Fibroblast of mammary gland (primary cell): Measurements from ENCODE around the gene AGAP1.

Source experiments
- DNase-seq: peaks from one replicate; pipeline ENCODE4 v3.0.0-alpha.2; 2010; ENCODE audit warnings: low read depth
- H3K4me3 ChIP-seq: 2 replicates; pipeline ENCODE4 v1.5.1; 2011; ENCODE audit warnings: low read depth, mild to moderate bottlenecking, low read length, moderate library complexity; ENCODE audit not compliant: control insufficient read depth
- TF ChIP-seq, protein P1 (sequence below): conservative IDR thresholded peaks from 2 replicates; pipeline ENCODE4 v1.5.1; 2011; ENCODE audit warnings: low read depth, low read length, inconsistent platforms; ENCODE audit not compliant: control insufficient read depth, insufficient read depth

Gene AGAP1

DNA sequence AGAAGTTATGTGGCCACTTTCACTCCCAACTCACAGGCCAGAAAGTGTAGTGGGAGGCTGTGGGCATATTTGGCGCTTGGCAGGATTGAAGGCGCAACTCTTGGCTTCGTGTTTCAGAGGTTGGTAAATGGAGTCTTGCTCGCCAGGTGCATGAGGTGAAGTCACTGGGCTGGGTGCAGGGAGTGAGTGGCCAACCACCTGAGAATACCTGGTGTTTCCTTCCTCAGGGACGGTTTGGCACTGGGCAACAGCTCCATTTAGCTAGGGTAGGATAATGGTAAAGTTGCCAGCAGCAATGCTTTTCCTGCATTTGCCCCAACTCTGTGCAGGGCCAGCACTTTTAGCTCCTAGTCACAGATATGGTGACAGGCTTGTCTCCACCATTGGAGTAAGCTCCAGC lies 115.9 kb downstream of the AGAP1 start:
- no peak for DNase-seq
- H3K4me3 ChIP-seq = no peak overlapping the region
- TF ChIP-seq, protein P1, sequence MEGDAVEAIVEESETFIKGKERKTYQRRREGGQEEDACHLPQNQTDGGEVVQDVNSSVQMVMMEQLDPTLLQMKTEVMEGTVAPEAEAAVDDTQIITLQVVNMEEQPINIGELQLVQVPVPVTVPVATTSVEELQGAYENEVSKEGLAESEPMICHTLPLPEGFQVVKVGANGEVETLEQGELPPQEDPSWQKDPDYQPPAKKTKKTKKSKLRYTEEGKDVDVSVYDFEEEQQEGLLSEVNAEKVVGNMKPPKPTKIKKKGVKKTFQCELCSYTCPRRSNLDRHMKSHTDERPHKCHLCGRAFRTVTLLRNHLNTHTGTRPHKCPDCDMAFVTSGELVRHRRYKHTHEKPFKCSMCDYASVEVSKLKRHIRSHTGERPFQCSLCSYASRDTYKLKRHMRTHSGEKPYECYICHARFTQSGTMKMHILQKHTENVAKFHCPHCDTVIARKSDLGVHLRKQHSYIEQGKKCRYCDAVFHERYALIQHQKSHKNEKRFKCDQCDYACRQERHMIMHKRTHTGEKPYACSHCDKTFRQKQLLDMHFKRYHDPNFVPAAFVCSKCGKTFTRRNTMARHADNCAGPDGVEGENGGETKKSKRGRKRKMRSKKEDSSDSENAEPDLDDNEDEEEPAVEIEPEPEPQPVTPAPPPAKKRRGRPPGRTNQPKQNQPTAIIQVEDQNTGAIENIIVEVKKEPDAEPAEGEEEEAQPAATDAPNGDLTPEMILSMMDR = no peak

DNA sequence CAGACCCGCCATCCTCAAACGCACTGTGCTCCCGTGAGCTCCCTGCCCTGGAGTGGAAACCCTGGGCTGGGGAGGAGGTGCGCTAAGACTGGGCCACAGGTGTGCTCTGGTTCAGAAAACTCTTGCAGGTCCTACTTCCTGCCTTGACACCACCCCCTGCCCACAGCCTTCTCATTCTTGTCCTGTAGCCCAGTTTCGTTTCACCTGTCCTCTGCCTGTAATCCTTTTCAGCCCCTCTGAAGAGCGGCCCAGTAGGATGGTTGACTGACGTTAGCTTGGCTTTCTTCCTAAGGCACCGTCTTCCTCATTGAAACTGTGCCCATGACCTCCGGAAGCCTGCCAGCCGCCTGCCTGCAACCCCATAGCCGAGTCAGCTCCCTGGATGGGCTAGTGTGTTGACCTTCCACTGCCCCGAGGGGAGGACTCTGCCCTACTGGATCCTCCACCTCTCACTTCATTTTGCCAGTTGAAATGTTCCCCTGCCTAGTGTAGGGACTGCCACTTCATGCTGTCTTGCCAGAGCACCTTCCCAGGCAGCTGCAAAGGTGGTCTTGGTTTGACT lies 116.9 kb downstream of the AGAP1 start:
- TF ChIP-seq, protein P1 = no peak
- H3K4me3 ChIP-seq = no peak overlapping the region
- no peak for DNase-seq

DNA sequence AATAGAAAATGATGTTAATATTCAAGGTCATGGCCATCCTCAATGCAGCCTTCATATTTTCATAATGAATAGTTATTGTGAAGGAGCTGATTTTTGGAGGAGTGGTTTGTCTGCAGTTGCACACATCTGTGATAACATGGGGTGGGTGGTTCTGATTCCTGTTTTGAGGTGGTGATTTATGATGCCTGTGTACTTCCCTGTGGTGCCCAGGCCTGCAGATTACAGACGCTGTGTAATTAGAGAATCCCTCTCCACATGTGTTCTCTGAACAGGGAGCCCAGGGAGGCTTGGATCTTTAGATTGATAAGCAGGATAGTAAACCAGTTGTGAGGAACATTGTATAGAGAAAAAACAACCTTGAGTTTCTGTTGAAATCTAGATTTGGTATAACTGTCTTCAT lies 117.5 kb downstream of the AGAP1 start:
- H3K4me3 ChIP-seq = no peak overlapping the region
- no peak for DNase-seq
- TF ChIP-seq, protein P1 = no peak

DNA sequence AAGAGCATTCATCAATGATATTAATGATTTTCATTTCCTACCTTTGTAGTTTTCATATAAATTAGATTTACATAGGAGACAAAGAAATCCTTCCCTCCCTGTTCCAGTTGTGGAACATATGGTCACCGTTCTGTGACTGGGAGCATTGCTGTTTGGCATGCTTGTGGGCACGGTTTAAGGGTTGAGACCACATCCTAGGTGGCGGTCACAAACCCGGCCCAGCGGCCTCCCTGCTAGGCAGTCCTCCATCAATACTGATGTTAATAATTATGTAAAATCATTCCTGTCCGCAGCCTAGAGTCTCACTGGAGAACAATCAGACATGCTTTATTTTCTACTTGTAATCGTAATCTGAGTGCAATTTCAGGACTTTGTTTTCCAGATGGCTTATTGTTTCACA lies 117.9 kb downstream of the AGAP1 start:
- no peak for DNase-seq
- TF ChIP-seq, protein P1 = no peak
- no peak overlapping the region for H3K4me3 ChIP-seq

DNA sequence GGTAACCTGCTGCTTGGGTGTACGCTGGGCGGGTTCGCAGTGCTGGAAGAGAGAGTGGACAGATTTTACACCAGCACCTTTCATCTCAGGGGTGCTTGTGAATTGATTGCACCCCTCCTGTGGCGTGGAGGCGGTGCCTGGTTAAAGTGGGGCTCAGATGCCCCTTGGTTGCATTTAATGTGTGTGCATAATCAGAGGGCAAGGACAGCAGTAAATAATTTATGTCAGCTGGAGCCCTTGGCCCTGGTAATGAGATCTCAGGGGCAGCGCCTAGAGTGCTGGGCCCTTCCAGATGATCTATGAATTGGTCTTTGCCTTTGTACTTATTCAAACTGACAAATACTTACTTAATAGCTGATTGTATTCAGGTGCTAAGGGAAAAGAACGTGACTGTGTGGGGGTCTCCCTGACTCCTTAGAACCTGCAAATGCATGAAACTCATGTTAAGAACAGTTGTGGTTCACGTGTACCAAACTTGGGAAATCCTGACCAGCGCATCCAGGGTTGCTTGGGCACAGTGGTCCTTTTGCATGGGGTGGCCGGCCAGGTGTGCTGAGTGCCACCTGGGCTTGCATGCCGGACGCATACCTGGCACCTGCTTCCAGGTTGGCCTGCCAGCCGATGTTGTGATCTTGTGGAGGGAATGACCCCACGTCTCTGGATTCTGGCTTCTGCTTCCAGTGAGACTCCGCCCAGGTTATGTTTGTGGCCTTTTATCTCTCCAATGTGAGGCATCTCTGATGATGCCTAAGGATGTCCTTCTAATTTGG lies 118.5 kb downstream of the AGAP1 start:
- H3K4me3 ChIP-seq = no peak overlapping the region
- no peak for DNase-seq
- TF ChIP-seq, protein P1 = no peak

DNA sequence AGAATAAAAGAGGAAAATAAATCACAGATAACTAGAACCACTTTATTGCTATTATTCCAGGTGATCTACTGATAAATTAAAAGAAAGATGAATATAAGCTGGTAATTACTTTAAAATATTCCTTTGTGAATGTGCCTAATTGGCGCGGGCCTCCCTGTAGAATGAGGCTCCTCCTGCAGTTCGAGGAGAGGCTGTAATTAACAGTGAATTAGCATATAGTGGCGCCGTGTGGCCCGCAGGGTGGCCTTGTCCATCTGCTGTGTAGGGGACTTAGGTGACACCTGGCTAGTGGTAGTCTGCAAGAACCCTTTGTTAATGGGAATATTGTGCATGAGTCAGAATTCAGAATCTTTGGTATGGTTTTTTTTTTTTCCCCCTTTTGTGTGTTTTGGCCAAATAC lies 119.8 kb downstream of the AGAP1 start:
- DNase-seq = no peak
- TF ChIP-seq, protein P1 = no peak
- no peak overlapping the region for H3K4me3 ChIP-seq
